GM23338 (cell line): ENCODE results near the gene EIF2B5. TPM values are rescaled to one million over a fixed set of nuclear protein-coding genes. Genes with fewer than 3 reads are reported as not detected.

ENCODE experiments used
- ATAC-seq: fragments of 200-7000 bp; cut with Tn5 transposase; 3 replicates; pipeline ENCODE4 v1.9.1; 2020
- DNase-seq: peaks from one replicate; pipeline ENCODE4 v3.0.0-alpha.2; 2015; ENCODE audit warnings: low spot score
- H2AFZ ChIP-seq: fragments of 200-600 bp; sonication (generic); 2 replicates; pipeline ENCODE4 v1.8.0; 2016; ENCODE audit warnings: antibody characterized with exemption, mild to moderate bottlenecking, moderate library complexity
- H3F3A ChIP-seq: fragments of 200-600 bp; sonication (generic); replicated peaks from 2 replicates; pipeline ENCODE4 v1.8.0; 2017; ENCODE audit warnings: antibody characterized with exemption, mixed run types, low read depth
- H3K27ac ChIP-seq: fragments of 200-600 bp; sonication (generic); 2 replicates; pipeline ENCODE4 v1.6.1; 2016; ENCODE audit warnings: low read depth
- H3K27me3 ChIP-seq: fragments of 200-600 bp; sonication (generic); 2 replicates; pipeline ENCODE4 v1.8.0; 2016; ENCODE audit warnings: mild to moderate bottlenecking, mixed run types, moderate library complexity; ENCODE audit not compliant: insufficient read depth
- H3K36me3 ChIP-seq: fragments of 200-600 bp; sonication (generic); 2 replicates; pipeline ENCODE4 v1.8.0; 2016; ENCODE audit warnings: mild to moderate bottlenecking; ENCODE audit not compliant: insufficient read depth
- H3K4me1 ChIP-seq: fragments of 200-600 bp; sonication (generic); 2 replicates; pipeline ENCODE4 v1.8.0; 2016; ENCODE audit warnings: mild to moderate bottlenecking, moderate library complexity; ENCODE audit not compliant: insufficient read depth
- H3K4me2 ChIP-seq: fragments of 200-600 bp; sonication (generic); 2 replicates; pipeline ENCODE4 v1.7.1; 2017; ENCODE audit warnings: mixed run types
- H3K4me3 ChIP-seq: fragments of 200-600 bp; sonication (generic); 2 replicates; pipeline ENCODE4 v1.6.1; 2016; ENCODE audit warnings: mixed run types
- H3K79me2 ChIP-seq: fragments of 200-600 bp; sonication (generic); replicated peaks from 2 replicates; pipeline ENCODE4 v1.8.0; 2017; ENCODE audit warnings: mild to moderate bottlenecking; ENCODE audit not compliant: insufficient read depth
- H3K9me2 ChIP-seq: fragments of 200-600 bp; sonication (generic); 2 replicates; pipeline ENCODE4 v1.8.0; 2017; ENCODE audit not compliant: insufficient read depth
- H4K20me1 ChIP-seq: fragments of 200-600 bp; sonication (generic); replicated peaks from 2 replicates; pipeline ENCODE4 v1.8.0; 2017; ENCODE audit warnings: mild to moderate bottlenecking; ENCODE audit not compliant: insufficient read depth
- H3K27ac Mint-ChIP-seq: 2 replicates; pipeline ENCODE4 v1.8.0; 2020; ENCODE audit warnings: inconsistent platforms, mild to moderate bottlenecking, moderate library complexity, mixed read lengths
- H3K27me3 Mint-ChIP-seq: 3 replicates; pipeline ENCODE4 v1.8.0; 2022; ENCODE audit warnings: low read depth, mild to moderate bottlenecking, moderate library complexity, mixed read lengths, inconsistent platforms; ENCODE audit not compliant: insufficient read depth, poor library complexity
- H3K36me3 Mint-ChIP-seq: 3 replicates; pipeline ENCODE4 v1.8.0; 2021; ENCODE audit warnings: low read depth, mild to moderate bottlenecking, inconsistent platforms, moderate library complexity, mixed read lengths
- H3K4me1 Mint-ChIP-seq: 3 replicates; pipeline ENCODE4 v1.8.0; 2020; ENCODE audit warnings: mild to moderate bottlenecking, inconsistent platforms, mixed read lengths
- H3K4me3 Mint-ChIP-seq: 3 replicates; pipeline ENCODE4 v1.8.0; 2021; ENCODE audit warnings: moderate library complexity, mild to moderate bottlenecking, inconsistent platforms, mixed read lengths
- H3K9me3 Mint-ChIP-seq: 3 replicates; pipeline ENCODE4 v1.8.0; 2020; ENCODE audit warnings: moderate library complexity, mild to moderate bottlenecking, inconsistent platforms, mixed read lengths
- CREB1 ChIP-seq: fragments of 250-450 bp; sonication (Bioruptor Pico); IDR thresholded peaks from 2 replicates; pipeline ENCODE4 v1.5.0; 2020; ENCODE audit warnings: low read depth, mild to moderate bottlenecking, moderate library complexity
- CTCF ChIP-seq, 2 experiments: fragments of 200-600 bp in 1 of 2; sonication (generic) in 1 of 2; conservative IDR thresholded peaks; 2 replicates each; pipeline versions ENCODE4 v1.5.1 to v1.6.1; 2016 to 2017; ENCODE audit warnings: antibody characterized with exemption in 2 of 2, low read depth in 2 of 2, mild to moderate bottlenecking in 2 of 2, moderate library complexity in 1 of 2
- EZH2 ChIP-seq: fragments of 200-600 bp; sonication (generic); IDR thresholded peaks from one replicate; pipeline ENCODE4 v1.8.0; 2017; ENCODE audit warnings: antibody characterized with exemption, mild to moderate bottlenecking, low read depth; ENCODE audit not compliant: unreplicated experiment
- EZH2phosphoT487 ChIP-seq: fragments of 200-600 bp; sonication (generic); IDR thresholded peaks from one replicate; pipeline ENCODE4 v1.8.1; 2018; ENCODE audit warnings: antibody characterized with exemption; ENCODE audit not compliant: unreplicated experiment
- JUNB ChIP-seq: IDR thresholded peaks from one replicate; pipeline ENCODE4 v1.6.1; 2016; ENCODE audit warnings: antibody characterized with exemption; ENCODE audit not compliant: unreplicated experiment
- POLR2AphosphoS5 ChIP-seq: IDR thresholded peaks from 2 replicates; pipeline ENCODE4 v1.6.1; 2016; ENCODE audit warnings: antibody characterized with exemption, low read depth
- REST ChIP-seq: IDR thresholded peaks from one replicate; pipeline ENCODE4 v1.6.1; 2018; ENCODE audit warnings: antibody characterized with exemption; ENCODE audit not compliant: unreplicated experiment
- ZNF331 ChIP-seq: fragments of 250-450 bp; sonication (Bioruptor Pico); IDR thresholded peaks from 2 replicates; pipeline ENCODE4 v1.5.0; 2020; ENCODE audit warnings: low read depth, mild to moderate bottlenecking, moderate library complexity
- ZNF462 ChIP-seq: fragments of 250-450 bp; sonication (Bioruptor Pico); IDR thresholded peaks from 2 replicates; pipeline ENCODE4 v1.5.0; 2020; ENCODE audit warnings: mild to moderate bottlenecking, moderate library complexity
- polyA plus RNA-seq: library from polyadenylated mRNA; unstranded; fragments of >200 nt; fragmentation: Nextera tagmentation; extraction: Ambion mirVana; gene quantifications from 2 replicates; pipeline ENCODE4 v1.2.1, GENCODE V29; 2016
- total RNA-seq: library from RNA; depleted of rRNA; stranded (reverse); fragments of >200 nt; shearing (Covaris generic); gene quantifications from 2 replicates; pipeline ENCODE4 v1.2.3, GENCODE V29; 2014

The EIF2B5 gene
- total and polyA plus RNA-seq, 2 experiments from 2014 or later = 26.4 to 43.3 TPM

- peaks cover 9% of the 10 kb centered on the region for H3K27me3 Mint-ChIP-seq
- Histone ChIP-seq H4K20me1 (peaks cover 13% of the 10 kb centered on the region), H3K36me3 (0 out of 2 replicates have a peak, but pooled peaks cover 8% of the 10 kb centered on the region), H3K9me2 (no peaks in the 10 kb centered on the region), H3K4me3 (no peak overlapping the region), H3K27me3 (no peaks in the 10 kb centered on the region), H3F3A (no peaks in the 10 kb centered on the region), H3K79me2 (peaks cover 31% of the 10 kb centered on the region), H2AFZ (no peak overlapping the region), H3K4me2 (no peak overlapping the region), H3K27ac (no peak overlapping the region), H3K4me1 (no peaks in the 10 kb centered on the region)
- H3K4me3 Mint-ChIP-seq = no peak overlapping the region
- DNase-seq (no peak), ATAC-seq (no peak)
- H3K27ac Mint-ChIP-seq = no peak overlapping the region
- H3K9me3 Mint-ChIP-seq = no peaks in the 10 kb centered on the region
- no peak for TF ChIP-seq POLR2AphosphoS5
- TF ChIP-seq EZH2 = no peak
- peak in 1 of 2 experiments; percentile 14; a peak in 1 of 4 replicates for TF ChIP-seq CTCF (conservative IDR thresholded peaks at IDR 0.05; ENCODE audit: low read depth in 2 of 2)
- H3K4me1 Mint-ChIP-seq = no peaks in the 10 kb centered on the region
- peaks cover 59% of the 10 kb centered on the region for H3K36me3 Mint-ChIP-seq
Measured at GRCh38 chr3:184164648-184165330, 29.6 kb downstream of the EIF2B5 start.

GRCh38 chr3:184165543-184165942, 30.4 kb downstream of the EIF2B5 start:
- Mint-ChIP-seq H3K9me3 (no peaks in the 10 kb centered on the region), H3K27me3 (peaks cover 9% of the 10 kb centered on the region), H3K4me3 (no peak overlapping the region), H3K4me1 (no peaks in the 10 kb centered on the region), H3K27ac (no peak overlapping the region), H3K36me3 (peaks cover 54% of the 10 kb centered on the region)
- Histone ChIP-seq H3K79me2 (peaks cover 24% of the 10 kb centered on the region), H3K4me3 (no peak overlapping the region), H3K9me2 (no peaks in the 10 kb centered on the region), H3F3A (no peaks in the 10 kb centered on the region), H3K4me2 (no peak overlapping the region), H3K27ac (no peak overlapping the region), H4K20me1 (peaks cover 13% of the 10 kb centered on the region), H3K36me3 (0 out of 2 replicates have a peak, but pooled peaks cover 8% of the 10 kb centered on the region), H3K27me3 (no peaks in the 10 kb centered on the region), H2AFZ (no peak overlapping the region), H3K4me1 (no peaks in the 10 kb centered on the region)
- DNase-seq (no peak), ATAC-seq (no peak)
- TF ChIP-seq POLR2AphosphoS5 (no peak), ZNF331 (CRISPR knock-in tag) (no peak), ZNF462 (CRISPR knock-in tag) (no peak), CREB1 (no peak), JUNB (no peak), EZH2phosphoT487 (no peak), REST (no peak)
